ENCODE data around the gene THRA. TPM values are rescaled to one million over a fixed set of nuclear protein-coding genes. Genes with fewer than 3 reads are reported as not detected.

THRA gene
- total and polyA plus RNA-seq, 9 of the 15 experiments (the other 6 are each of a cell fraction or from before 2014, with no cell fraction given): 0.34 to 23.4 (median 12.7) TPM

DNA sequence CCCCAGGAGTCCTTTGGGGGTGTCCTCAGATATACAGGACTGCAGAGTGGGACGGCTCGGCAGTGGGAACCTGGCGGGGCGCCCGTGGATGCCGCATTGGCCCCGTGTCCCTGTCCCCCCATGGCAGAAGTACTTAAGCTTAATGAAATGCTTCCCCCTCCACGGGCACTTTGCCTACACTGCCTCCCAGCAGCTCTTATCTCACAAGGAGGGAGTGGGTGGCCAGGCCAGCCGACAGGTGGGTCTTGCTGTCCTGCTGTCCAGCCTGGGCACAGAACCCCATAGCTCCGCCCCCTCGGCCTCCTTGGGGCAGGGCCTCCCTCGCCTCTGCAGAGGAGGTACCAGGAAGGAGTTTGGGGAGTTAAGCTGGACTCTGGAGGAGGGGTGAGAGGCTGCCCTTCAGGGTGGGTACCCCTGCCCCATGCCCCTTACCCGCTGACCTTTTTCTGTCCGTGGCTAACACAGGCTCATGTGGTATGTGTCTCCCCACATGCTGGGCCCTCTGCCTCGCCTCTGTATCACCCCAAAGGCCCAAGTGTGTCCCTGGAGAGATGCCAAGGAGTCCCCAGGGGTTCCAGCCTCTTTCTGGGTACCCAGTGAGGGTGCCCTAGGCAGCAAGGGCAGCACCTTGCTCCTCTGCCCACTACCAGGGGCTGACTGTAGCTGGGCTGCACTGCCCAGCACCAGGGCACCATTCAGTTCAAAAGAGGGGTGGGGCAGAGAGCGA lies 8.7 kb downstream of the THRA start (continued):
- TF ChIP-seq ZMIZ1 (IDR thresholded peaks at IDR 0.05; ENCODE audit: low read depth in 2 of 2, low read length in 2 of 2) (no peak), DACH1 (IDR thresholded peaks at IDR 0.05; ENCODE audit: partially characterized antibody) (no peak), KAT8 (IDR thresholded peaks at IDR 0.05; ENCODE audit: low read depth) (no peak), RBM17 (IDR thresholded peaks at IDR 0.05; ENCODE audit: borderline replicate concordance, low read depth, low read length) (no peak), SUPT5H (IDR thresholded peaks at IDR 0.05) (no peak), HNRNPLL (IDR thresholded peaks at IDR 0.05; ENCODE audit: low read depth, low read length, poor library complexity, severe bottlenecking) (no peak), HLTF (IDR thresholded peaks at IDR 0.05) (no peak), POLR2H (tag; IDR thresholded peaks at IDR 0.05; ENCODE audit: low read depth) (no peak), SREBF1 (IDR thresholded peaks at IDR 0.05; ENCODE audit: borderline replicate concordance, low read depth, low read length) (no peak), E2F1 (CRISPR knock-in tag; IDR thresholded peaks at IDR 0.05) (no peak), TEAD2 (tag; IDR thresholded peaks at IDR 0.05) (no peak), ZNF76 (CRISPR knock-in tag; IDR thresholded peaks at IDR 0.05; ENCODE audit: borderline replicate concordance) (0 out of 2 replicates have a peak, but pooled peaks have one; percentile 31), BRD4 (IDR thresholded peaks at IDR 0.05) (no peak), KDM4B (IDR thresholded peaks at IDR 0.05; ENCODE audit: borderline replicate concordance in 2 of 2, low read depth in 1 of 2) (no peak), SNAPC5 (CRISPR knock-in tag; IDR thresholded peaks at IDR 0.05) (no peak), CREBBP (IDR thresholded peaks at IDR 0.05; ENCODE audit: low read depth, low read length) (no peak), TAL1 (IDR thresholded peaks at IDR 0.05) (no peak)
- TF ChIP-seq, protein P1, sequence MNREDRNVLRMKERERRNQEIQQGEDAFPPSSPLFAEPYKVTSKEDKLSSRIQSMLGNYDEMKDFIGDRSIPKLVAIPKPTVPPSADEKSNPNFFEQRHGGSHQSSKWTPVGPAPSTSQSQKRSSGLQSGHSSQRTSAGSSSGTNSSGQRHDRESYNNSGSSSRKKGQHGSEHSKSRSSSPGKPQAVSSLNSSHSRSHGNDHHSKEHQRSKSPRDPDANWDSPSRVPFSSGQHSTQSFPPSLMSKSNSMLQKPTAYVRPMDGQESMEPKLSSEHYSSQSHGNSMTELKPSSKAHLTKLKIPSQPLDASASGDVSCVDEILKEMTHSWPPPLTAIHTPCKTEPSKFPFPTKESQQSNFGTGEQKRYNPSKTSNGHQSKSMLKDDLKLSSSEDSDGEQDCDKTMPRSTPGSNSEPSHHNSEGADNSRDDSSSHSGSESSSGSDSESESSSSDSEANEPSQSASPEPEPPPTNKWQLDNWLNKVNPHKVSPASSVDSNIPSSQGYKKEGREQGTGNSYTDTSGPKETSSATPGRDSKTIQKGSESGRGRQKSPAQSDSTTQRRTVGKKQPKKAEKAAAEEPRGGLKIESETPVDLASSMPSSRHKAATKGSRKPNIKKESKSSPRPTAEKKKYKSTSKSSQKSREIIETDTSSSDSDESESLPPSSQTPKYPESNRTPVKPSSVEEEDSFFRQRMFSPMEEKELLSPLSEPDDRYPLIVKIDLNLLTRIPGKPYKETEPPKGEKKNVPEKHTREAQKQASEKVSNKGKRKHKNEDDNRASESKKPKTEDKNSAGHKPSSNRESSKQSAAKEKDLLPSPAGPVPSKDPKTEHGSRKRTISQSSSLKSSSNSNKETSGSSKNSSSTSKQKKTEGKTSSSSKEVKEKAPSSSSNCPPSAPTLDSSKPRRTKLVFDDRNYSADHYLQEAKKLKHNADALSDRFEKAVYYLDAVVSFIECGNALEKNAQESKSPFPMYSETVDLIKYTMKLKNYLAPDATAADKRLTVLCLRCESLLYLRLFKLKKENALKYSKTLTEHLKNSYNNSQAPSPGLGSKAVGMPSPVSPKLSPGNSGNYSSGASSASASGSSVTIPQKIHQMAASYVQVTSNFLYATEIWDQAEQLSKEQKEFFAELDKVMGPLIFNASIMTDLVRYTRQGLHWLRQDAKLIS (CRISPR knock-in tag; IDR thresholded peaks at IDR 0.05): no peak
- TF ChIP-seq, protein P2, sequence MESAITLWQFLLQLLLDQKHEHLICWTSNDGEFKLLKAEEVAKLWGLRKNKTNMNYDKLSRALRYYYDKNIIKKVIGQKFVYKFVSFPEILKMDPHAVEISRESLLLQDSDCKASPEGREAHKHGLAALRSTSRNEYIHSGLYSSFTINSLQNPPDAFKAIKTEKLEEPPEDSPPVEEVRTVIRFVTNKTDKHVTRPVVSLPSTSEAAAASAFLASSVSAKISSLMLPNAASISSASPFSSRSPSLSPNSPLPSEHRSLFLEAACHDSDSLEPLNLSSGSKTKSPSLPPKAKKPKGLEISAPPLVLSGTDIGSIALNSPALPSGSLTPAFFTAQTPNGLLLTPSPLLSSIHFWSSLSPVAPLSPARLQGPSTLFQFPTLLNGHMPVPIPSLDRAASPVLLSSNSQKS (CRISPR knock-in tag; IDR thresholded peaks at IDR 0.05): no peak

Measured in K562 (cell line).